GM18519 (cell line): ENCODE data around the gene SPHK2.

Experiments used
- ATAC-seq: cut with Tn5 transposase; IDR thresholded peaks from one replicate; pipeline ENCODE4 v1.9.1; 2021; ENCODE audit warnings: mild to moderate bottlenecking, moderate library complexity; ENCODE audit not compliant: unreplicated experiment, low FRiP score

The SPHK2 gene

GRCh38 chr19:48603449-48603848 lies 15.9 kb upstream of the SPHK2 start:
- no peak for ATAC-seq

- no peak for ATAC-seq
These were observed 15.5 kb upstream of the SPHK2 start for GRCh38 chr19:48603850-48604249.

GRCh38 chr19:48606463-48607358 lies 12.6 kb upstream of the SPHK2 start, which contains the start of gene SPACA4:
Gene SPACA4, plus strand, starts transcription at chr19:48606742. Its CDS starts 237 bp downstream, at chr19:48606979.
- no peak for ATAC-seq

GRCh38 chr19:48607359-48607755 lies 11.9 kb upstream of the SPHK2 start:
- no peak for ATAC-seq

- ATAC-seq, result no peak
These were observed 10.5 kb upstream of the SPHK2 start for GRCh38 chr19:48608798-48609263.

- ATAC-seq, result no peak
These were observed 9.7 kb upstream of the SPHK2 start for GRCh38 chr19:48609571-48610108.

GRCh38 chr19:48611872-48612271 lies 7.4 kb upstream of the SPHK2 start:
- no peak for ATAC-seq

GRCh38 chr19:48613024-48613851 lies 6.1 kb upstream of the SPHK2 start:
- ATAC-seq, result no peak

- ATAC-seq, result no peak
These were observed 5.4 kb upstream of the SPHK2 start for GRCh38 chr19:48613852-48614435.

GRCh38 chr19:48614436-48615230 lies 4.7 kb upstream of the SPHK2 start, which contains the start of gene FAM83E:
Gene FAM83E, minus strand, starts transcription at chr19:48615076. Its CDS starts 1,704 bp downstream, at chr19:48613372.
- no peak for ATAC-seq

GRCh38 chr19:48615231-48616040 lies 3.9 kb upstream of the SPHK2 start:
- ATAC-seq, result no peak

- ATAC-seq, result no peak
These were observed 3.3 kb upstream of the SPHK2 start for GRCh38 chr19:48616041-48616436.

GRCh38 chr19:48616491-48617056 lies 2.7 kb upstream of the SPHK2 start:
- ATAC-seq, result no peak

GRCh38 chr19:48617146-48617937 lies 2.0 kb upstream of the SPHK2 start:
- no peak for ATAC-seq

GRCh38 chr19:48618278-48618915 lies 909 bp upstream of the SPHK2 start:
- ATAC-seq, result no peak

- ATAC-seq, result no peak
These were observed 633 bp downstream of the SPHK2 start for GRCh38 chr19:48619692-48620585.
